Left ventricle myocardium inferior (tissue), 1 donor: ENCODE results near the gene GFOD2. TPM values are rescaled to one million over a fixed set of nuclear protein-coding genes. Genes with fewer than 3 reads are reported as not detected.

ENCODE experiments used
- DNase-seq: peaks from one replicate; pipeline ENCODE4 v3.0.0-alpha.2; 2020
- H3K27ac ChIP-seq: fragments of 200-600 bp; replicated peaks from 2 replicates; pipeline ENCODE4 v1.8.0; 2021
- H3K27me3 ChIP-seq: fragments of 200-600 bp; 2 replicates; pipeline ENCODE4 v1.8.0; 2021; ENCODE audit warnings: low read depth
- H3K36me3 ChIP-seq: fragments of 200-600 bp; 2 replicates; pipeline ENCODE4 v1.8.0; 2021
- H3K4me1 ChIP-seq: fragments of 200-600 bp; 2 replicates; pipeline ENCODE4 v1.8.0; 2021
- H3K4me3 ChIP-seq: fragments of 200-600 bp; 2 replicates; pipeline ENCODE4 v1.8.0; 2021; ENCODE audit warnings: mild to moderate bottlenecking, moderate library complexity
- H3K9me3 ChIP-seq: fragments of 200-600 bp; replicated peaks from 2 replicates; pipeline ENCODE4 v1.8.0; 2021
- intact Hi-C: fragments of 100-400 bp; cut with micrococcal nuclease; formaldehyde crosslinking; loops from one replicate; pipeline ENCODE4 v1.11.0; 2022
- total RNA-seq: library from RNA; stranded (reverse); fragmentation: NEBNext Ultra II Directional; extraction: Animal tissue kit (Norgen Biotek cat#: 25700); gene quantifications from one replicate; pipeline ENCODE4 v1.2.1, GENCODE V29; 2021
- TF ChIP-seq, protein P1 (sequence below): fragments of 200-600 bp; IDR thresholded peaks from 2 replicates; pipeline ENCODE4 v1.8.0; 2021; ENCODE audit warnings: antibody characterized with exemption, mild to moderate bottlenecking, borderline replicate concordance
- donor health status: DM: no; HTN: yes; CAD: no; lungs with severe emphysema.

Gene GFOD2
- total RNA-seq, 1 donor from 2014 or later, result 11.1 TPM

DNA sequence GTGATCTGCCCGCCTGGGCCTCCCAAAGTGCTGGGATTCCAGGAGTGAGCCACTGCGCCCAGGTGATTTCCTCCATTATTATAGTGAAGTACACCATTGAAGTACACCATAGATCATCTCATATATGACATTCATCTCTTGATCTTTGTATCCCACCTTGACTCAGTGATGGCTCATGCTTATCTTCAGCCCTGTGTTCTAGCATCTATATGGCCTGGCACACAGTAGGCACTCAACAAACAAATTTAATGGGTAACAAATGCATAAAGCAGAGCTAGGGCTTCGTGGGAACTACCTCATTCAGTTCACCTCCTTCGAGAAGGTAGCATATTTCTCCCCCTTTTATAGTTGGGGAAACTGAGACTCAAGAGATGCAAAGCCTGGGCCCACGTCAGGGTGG, 53.5 kb downstream of the GFOD2 start:
- H3K27ac ChIP-seq, result peak overlapping the region; percentile 89
- no peaks in the 10 kb centered on the region for H3K9me3 ChIP-seq
- peaks cover 41% of the 10 kb centered on the region for H3K4me1 ChIP-seq
- intact Hi-C loops, result no loop called here
- H3K27me3 ChIP-seq, result no peaks in the 10 kb centered on the region
- H3K4me3 ChIP-seq, result peak overlapping the region; percentile 78
- DNase-seq, result no peak
- TF ChIP-seq, protein P1, sequence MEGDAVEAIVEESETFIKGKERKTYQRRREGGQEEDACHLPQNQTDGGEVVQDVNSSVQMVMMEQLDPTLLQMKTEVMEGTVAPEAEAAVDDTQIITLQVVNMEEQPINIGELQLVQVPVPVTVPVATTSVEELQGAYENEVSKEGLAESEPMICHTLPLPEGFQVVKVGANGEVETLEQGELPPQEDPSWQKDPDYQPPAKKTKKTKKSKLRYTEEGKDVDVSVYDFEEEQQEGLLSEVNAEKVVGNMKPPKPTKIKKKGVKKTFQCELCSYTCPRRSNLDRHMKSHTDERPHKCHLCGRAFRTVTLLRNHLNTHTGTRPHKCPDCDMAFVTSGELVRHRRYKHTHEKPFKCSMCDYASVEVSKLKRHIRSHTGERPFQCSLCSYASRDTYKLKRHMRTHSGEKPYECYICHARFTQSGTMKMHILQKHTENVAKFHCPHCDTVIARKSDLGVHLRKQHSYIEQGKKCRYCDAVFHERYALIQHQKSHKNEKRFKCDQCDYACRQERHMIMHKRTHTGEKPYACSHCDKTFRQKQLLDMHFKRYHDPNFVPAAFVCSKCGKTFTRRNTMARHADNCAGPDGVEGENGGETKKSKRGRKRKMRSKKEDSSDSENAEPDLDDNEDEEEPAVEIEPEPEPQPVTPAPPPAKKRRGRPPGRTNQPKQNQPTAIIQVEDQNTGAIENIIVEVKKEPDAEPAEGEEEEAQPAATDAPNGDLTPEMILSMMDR, result no peak
- peaks cover 13% of the 10 kb centered on the region for H3K36me3 ChIP-seq

DNA sequence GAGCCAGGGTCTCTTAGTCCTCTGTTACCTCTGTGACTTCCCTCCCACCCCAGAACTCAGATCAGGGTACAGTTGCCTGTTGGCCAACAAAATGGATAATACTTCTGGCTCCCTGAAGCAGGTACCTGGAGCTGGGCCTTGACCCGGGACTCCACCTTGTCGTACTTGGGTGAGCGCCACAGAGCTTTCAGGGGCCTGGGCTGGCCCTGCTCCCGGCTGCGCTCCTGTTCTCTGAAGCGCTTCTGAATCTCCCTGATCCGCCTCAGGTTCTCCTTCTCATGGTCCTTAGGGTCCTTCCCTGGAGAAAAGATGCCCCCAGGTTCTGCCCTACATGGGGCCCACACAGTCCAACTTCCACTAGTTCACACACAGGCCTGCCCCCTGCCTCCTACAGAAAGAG, 54.2 kb downstream of the GFOD2 start:
- Histone ChIP-seq H3K9me3 (no peaks in the 10 kb centered on the region), H3K4me3 (no peak overlapping the region), H3K27ac (no peak overlapping the region), H3K27me3 (no peaks in the 10 kb centered on the region), H3K36me3 (peaks cover 13% of the 10 kb centered on the region), H3K4me1 (peaks cover 47% of the 10 kb centered on the region)
- intact Hi-C loops, result no loop called here
- no peak for DNase-seq
- TF ChIP-seq, protein P1, result no peak

DNA sequence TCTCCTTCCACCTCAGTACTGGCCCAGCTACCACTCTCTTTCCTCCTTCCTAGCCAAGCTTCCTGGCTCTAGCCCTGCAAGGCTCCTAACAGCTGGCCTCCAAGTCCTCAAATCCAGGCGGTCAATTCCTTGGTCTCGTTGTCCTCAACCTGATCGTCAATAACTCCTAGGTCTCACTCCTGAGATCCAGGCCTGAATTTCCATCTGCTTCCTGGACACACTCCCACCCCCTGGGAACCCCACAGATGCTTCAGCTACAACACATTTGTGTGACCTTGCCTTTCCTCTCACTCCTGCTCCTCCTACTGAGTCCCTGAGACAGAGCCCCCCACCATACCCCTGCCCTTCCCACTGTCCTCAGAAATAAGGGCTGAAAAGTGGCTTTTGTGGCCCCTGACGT, 54.9 kb downstream of the GFOD2 start:
- DNase-seq, result no peak
- TF ChIP-seq, protein P1, result no peak
- Histone ChIP-seq H3K27ac (no peak overlapping the region), H3K4me3 (no peak overlapping the region), H3K9me3 (no peaks in the 10 kb centered on the region), H3K27me3 (no peaks in the 10 kb centered on the region), H3K36me3 (peaks cover 13% of the 10 kb centered on the region), H3K4me1 (peaks cover 53% of the 10 kb centered on the region)
- intact Hi-C loops, result no loop called here

DNA sequence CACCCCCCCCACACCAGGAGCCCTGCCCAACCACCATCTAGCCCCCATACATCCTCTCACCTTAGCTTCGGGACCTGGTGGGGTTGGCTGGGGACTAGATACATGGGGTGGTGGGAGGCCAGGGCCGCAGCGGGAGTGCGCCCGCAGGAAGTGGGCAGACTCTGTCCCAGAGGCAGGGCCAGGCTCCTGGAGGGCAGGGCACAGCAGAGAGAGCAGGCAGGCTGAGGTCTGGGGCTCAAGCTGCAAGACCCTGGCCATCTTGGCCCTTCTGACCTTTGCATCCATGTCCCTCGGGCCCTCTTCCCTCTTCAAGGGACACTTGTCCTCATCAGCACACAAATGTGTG, 55.3 kb downstream of the GFOD2 start:
- Histone ChIP-seq H3K4me3 (no peak overlapping the region), H3K36me3 (peaks cover 13% of the 10 kb centered on the region), H3K27me3 (no peaks in the 10 kb centered on the region), H3K9me3 (no peaks in the 10 kb centered on the region), H3K4me1 (peaks cover 57% of the 10 kb centered on the region), H3K27ac (no peak overlapping the region)
- TF ChIP-seq, protein P1, result no peak
- intact Hi-C loops, result no loop called here
- no peak for DNase-seq

DNA sequence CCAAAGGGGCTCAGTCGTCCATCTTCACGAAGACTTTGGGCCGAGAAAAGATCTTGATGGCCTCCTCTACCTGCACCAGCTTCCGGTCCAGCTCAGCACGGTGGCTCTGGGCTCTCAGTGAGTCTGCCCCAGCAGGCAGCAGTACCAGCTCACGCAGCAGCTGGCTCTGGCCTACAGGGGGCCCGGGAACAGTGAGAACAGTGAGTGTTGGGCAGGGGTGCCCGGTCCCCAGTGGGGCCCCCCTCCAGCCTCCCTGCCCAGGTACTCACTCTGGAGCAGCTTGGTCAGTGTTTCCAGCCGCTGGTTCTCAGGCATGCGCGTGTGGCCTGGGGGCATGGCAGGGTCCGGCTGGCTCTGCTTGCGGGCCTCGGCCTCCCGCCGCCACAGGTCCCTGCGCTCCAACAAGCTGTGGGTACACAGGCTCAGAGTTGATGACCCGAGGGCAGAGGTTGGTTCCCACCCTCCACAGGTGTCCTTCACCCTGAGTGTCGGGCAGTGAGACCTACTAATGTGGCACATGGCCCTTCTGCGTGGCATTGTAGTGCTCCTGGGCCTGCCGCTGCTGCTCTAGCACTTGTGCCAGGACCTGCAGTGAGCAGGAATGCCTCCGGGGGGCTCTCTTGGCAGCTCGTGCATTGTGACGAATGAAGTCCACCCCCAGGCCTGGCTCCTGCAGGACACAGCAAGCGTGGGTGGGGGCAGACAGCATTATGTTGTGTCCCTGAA, 55.8 kb downstream of the GFOD2 start:
- TF ChIP-seq, protein P1, result no peak
- H3K4me1 ChIP-seq, result peaks cover 60% of the 10 kb centered on the region
- H3K4me3 ChIP-seq, result no peak overlapping the region
- no peaks in the 10 kb centered on the region for H3K27me3 ChIP-seq
- no peak overlapping the region for H3K27ac ChIP-seq
- DNase-seq, result no peak
- no peaks in the 10 kb centered on the region for H3K9me3 ChIP-seq
- peaks cover 13% of the 10 kb centered on the region for H3K36me3 ChIP-seq
- intact Hi-C loops, result no loop called here
